Pulmonary artery endothelial cell (primary cell): ENCODE measurements around the gene FGD5. TPM values are rescaled to one million over a fixed set of nuclear protein-coding genes. Genes with fewer than 3 reads are reported as not detected.

Experiments used
- DNase-seq: peaks from one replicate; pipeline ENCODE4 v3.0.0-alpha.2; 2011; ENCODE audit warnings: low read depth, low spot score
- total RNA-seq: library from RNA; depleted of rRNA; stranded (reverse); fragments of >200 nt; gene quantifications from 2 replicates; pipeline ENCODE4 v1.2.3, GENCODE V29; 2014

The FGD5 gene
- total RNA-seq, 1 donor from 2014 or later = 84.3 TPM

DNA sequence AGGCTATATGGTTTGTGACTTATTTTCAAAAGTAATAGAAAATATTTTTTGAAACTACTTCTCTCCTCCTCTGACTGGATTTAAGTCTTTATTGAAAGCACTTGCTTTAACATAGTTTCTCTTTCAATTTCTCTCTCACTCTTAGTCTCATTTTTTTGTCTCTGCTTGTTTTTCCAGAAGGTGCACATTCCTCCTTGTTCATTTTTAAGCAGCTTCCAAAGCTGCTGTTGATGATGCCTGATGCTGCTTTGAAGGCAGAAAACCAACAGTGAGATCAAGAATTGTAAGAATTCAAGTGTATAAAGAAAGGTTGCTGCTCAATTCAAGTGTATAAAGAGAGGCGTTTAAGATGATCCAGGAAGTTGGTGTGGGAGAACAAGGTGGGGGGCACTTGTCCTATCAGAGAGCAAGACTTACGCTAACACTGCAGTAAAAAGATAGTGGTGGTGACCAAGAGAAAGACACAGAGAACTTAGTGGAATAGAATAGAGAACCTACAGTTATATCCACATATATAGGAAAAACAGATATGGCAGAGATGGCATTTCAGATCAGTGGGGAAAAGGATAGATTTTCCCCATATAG lies 140.7 kb downstream of the FGD5 start:
- no peak for DNase-seq

DNA sequence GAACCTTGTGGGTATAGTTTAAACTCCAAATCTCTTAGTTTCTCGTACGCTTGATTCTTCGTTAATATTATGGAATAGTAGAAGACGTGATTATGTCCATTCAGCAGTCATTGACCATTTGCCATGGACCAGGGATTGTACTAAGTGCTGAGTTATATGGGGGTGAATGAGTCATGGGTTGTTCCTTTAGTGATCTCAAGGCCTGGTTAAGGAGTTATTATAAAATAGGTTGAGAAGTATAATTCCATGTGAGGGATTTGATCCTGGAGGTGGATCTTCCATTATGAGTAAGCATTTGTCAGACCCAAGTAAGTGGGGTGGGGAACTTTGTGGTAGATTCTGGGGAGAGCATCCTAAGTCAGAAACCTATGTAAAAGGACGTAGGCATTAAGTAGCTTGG lies 144.0 kb downstream of the FGD5 start:
- DNase-seq = no peak

DNA sequence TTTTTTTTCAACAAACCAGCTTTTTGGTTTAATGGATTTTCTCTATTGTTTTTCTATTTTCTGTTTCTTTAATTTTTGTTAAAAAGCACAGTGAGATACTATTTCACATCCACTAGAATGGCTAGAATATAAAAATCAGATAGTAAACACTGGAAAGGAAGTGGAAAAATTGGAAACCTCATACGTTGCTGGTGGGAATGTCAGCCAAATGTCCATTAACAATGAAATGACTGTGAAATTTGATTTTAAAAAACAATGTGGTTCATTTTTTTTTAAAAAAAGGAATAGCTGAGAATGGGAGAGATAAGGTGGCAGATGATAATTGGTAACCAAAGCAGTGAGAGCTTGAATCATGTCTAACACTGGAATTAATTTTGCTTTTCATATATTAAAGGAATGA lies 148.5 kb downstream of the FGD5 start:
- no peak for DNase-seq

DNA sequence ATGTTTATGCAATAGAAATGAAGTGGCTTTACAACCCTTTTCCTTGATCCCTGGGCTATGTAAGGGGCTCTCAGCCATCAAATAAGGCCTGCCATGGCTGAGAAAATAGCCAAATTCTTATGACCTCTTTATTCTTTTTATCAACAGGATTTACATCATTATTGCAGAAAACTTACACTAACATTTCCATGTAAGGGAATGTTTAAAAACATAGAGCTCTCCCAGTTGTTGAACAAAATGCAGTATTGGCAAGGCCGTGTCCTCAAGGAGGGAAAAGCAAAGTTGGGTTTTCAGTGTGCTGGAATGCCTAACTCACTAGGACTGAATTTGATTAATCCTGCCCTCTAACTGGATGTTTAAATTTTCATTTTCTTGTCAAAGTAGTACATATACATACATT lies 150.9 kb downstream of the FGD5 start:
- no peak for DNase-seq

DNA sequence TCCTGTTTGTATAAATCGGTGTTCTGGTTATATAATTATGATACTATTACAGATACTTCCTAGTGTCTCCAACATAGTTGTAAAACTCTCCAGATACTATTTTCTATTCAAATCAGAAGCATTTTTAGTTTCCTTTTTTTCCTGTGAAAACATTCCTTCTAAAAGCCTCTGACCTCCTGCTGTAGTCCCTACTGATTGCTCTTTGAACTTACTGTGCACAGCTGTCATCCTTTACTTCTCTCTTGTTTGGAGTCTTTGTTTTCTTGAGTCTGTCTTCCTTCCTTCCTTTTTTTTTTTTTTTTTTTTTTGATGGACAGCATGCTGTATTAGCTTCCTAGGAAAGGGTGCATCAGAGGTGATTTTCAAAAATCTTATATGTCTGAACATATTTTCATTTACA lies 157.6 kb downstream of the FGD5 start:
- no peak for DNase-seq

DNA sequence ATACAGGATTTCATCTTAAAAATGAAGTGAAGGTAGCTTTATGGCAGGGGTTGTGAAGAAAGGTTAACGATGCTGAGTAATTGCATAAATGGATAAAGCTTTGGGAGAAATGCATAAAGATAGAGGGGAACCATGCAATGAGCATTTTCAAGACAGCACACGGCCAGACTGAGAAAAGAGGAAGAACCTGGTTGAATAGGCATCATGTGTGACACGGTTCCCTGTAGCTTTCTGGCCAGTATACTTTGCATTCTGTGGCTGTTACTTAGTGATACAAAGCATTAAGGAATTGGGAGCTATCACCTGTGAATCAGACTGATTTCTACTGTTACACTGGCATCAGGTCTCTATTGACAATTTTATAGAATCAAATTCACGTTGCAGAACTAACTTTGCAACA lies 161.9 kb downstream of the FGD5 start:
- no peak for DNase-seq

Other genes with a start within 250 kb of the FGD5 start
- gene CCDC174, start 167.2 kb upstream of the FGD5 start, total RNA-seq = 6.4 and 7.4 TPM in 2 replicates
- gene C3orf20, start 143.8 kb upstream of the FGD5 start, total RNA-seq = not detected in 2 replicates
- gene NR2C2, start 128.6 kb downstream of the FGD5 start, total RNA-seq = 22.5 and 30.1 TPM in 2 replicates
- gene MRPS25, start 246.4 kb downstream of the FGD5 start, total RNA-seq = 37.1 and 46.4 TPM in 2 replicates